A549 treated with RU486 at 1 μM for 4 hours (cell line): ENCODE data around the gene EIF5AL1. TPM values are rescaled to one million over a fixed set of nuclear protein-coding genes. Genes with fewer than 3 reads are reported as not detected.

Source experiments
- total RNA-seq: library from RNA; stranded (reverse); fragments of 200-300 nt; extraction: Qiagen RNA extraction; gene quantifications from 5 replicates; pipeline ENCODE4 v1.2.3, GENCODE V29; 2022; ENCODE audit warnings: low read depth

Gene EIF5AL1
- 2.1 to 3.7 TPM (median 3.1 TPM) in 5 replicates for total RNA-seq

GRCh38 chr10:79511891-79512583 is at the start of gene EIF5AL1:
EIF5AL1 (plus strand) TSS chr10:79512533; CDS start chr10:79512650, 117 bp downstream.

GRCh38 chr10:79560160-79560709 is 47.9 kb downstream of the EIF5AL1 start, which contains the start of gene SFTPA2:
SFTPA2 (minus strand) TSS chr10:79560407; CDS start chr10:79559483, 924 bp downstream.

Other genes starting within 250 kb of the EIF5AL1 start
- 151 to 207 TPM (median 167 TPM) in 5 replicates for gene PPIF, start 165.1 kb upstream of the EIF5AL1 start, total RNA-seq
- 2.6 to 5.0 TPM (median 4.7 TPM) in 5 replicates for gene ZCCHC24, start 66.9 kb upstream of the EIF5AL1 start, total RNA-seq
- gene SFTPA2, start 47.9 kb downstream of the EIF5AL1 start, total RNA-seq, result not detected in 5 replicates
- gene SFTPA1, start 98.4 kb downstream of the EIF5AL1 start, total RNA-seq, result not detected in 5 replicates
- 0.08 to 0.40 TPM (median 0.29 TPM) in 5 replicates for gene NUTM2B, start 190.7 kb downstream of the EIF5AL1 start, total RNA-seq